SJSA1 (cell line): ENCODE measurements around the gene BRIP1. TPM values are rescaled to one million over a fixed set of nuclear protein-coding genes. Genes with fewer than 3 reads are reported as not detected.
"Not testable (repeated sequence)": the region's sequence is repeated elsewhere in the genome, so short reads cannot be mapped to it uniquely, and the experiment has no call there.

Experiments used
- DNase-seq, 2 experiments: peaks; one replicate each; pipeline ENCODE4 v3.0.0-alpha.2; 2015 to 2020; ENCODE audit warnings: low spot score in 2 of 2, low read depth in 1 of 2
- H3K27ac ChIP-seq: fragments of 250-450 bp; sonication (Bioruptor Pico); 2 replicates; pipeline ENCODE4 v1.5.1; 2020; ENCODE audit warnings: mild to moderate bottlenecking, moderate library complexity
- H3K27me3 ChIP-seq: fragments of 250-450 bp; sonication (Bioruptor Pico); replicated peaks from 2 replicates; pipeline ENCODE4 v1.5.1; 2020; ENCODE audit warnings: mild to moderate bottlenecking, moderate library complexity
- H3K36me3 ChIP-seq: fragments of 250-450 bp; sonication (Bioruptor Pico); 2 replicates; pipeline ENCODE4 v1.5.1; 2020; ENCODE audit warnings: mild to moderate bottlenecking
- H3K4me1 ChIP-seq: fragments of 250-450 bp; sonication (Bioruptor Pico); replicated peaks from 2 replicates; pipeline ENCODE4 v1.6.1; 2021; ENCODE audit warnings: mild to moderate bottlenecking
- H3K4me3 ChIP-seq: fragments of 250-450 bp; sonication (Bioruptor Pico); 2 replicates; pipeline ENCODE4 v1.5.1; 2020; ENCODE audit warnings: mild to moderate bottlenecking
- H3K9me3 ChIP-seq: fragments of 250-450 bp; sonication (Bioruptor Pico); replicated peaks from 2 replicates; pipeline ENCODE4 v1.5.1; 2020; ENCODE audit warnings: mild to moderate bottlenecking
- total RNA-seq: library from RNA; depleted of rRNA; stranded (reverse); fragments of >200 nt; shearing (Covaris generic); gene quantifications from 2 replicates; pipeline ENCODE4 v1.2.3, GENCODE V29; 2014

The BRIP1 gene
- total RNA-seq, 1 experiment from 2014 or later: 53.2 TPM

DNA sequence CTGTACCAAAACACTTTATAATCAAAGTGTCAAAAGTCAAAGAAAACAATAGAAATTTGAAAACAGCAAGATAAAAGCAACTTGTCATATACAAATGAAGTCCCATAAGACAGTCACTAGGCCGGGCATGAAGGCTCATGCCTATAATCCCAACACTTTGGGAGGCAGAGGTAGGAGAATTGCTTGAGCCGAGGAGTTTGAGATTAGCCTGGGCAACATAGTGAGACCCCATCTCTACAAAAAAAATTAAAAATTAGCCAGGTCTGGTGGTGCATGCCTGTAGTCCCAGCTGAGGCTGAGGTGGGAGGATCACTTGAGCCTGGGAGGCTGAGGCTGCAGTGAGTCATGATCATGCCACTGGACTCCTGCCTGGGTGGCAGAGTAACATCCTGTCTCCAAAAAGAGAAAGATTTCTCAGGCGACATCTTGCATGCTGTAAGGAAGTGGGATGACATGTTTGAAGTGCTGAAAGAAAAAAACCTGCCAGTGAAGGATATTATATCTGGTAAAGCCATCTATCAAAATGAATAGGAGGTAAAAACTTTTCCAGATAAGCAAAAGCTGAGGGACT, 173.6 kb downstream of the BRIP1 start:
- peak; percentile 18 to 57 for DNase-seq
- Histone ChIP-seq H3K27ac (peak overlapping the region; percentile 36; the same call in 1 of the 2 replicates), H3K36me3 (peaks cover 42% of the 10 kb centered on the region)

GRCh38 chr17:61687769-61688168, 175.6 kb downstream of the BRIP1 start:
- Histone ChIP-seq H3K4me3 (no peak overlapping the region), H3K9me3 (no peaks in the 10 kb centered on the region), H3K27me3 (no peaks in the 10 kb centered on the region), H3K36me3 (peaks cover 34% of the 10 kb centered on the region), H3K27ac (no peak overlapping the region), H3K4me1 (no peaks in the 10 kb centered on the region)
- no peak for DNase-seq

More for the DNA sequence above, 173.6 kb downstream of the BRIP1 start:
- Histone ChIP-seq H3K4me1 (no peaks in the 10 kb centered on the region), H3K27me3 (no peaks in the 10 kb centered on the region), H3K4me3 (no peak overlapping the region), H3K9me3 (no peaks in the 10 kb centered on the region)

DNA sequence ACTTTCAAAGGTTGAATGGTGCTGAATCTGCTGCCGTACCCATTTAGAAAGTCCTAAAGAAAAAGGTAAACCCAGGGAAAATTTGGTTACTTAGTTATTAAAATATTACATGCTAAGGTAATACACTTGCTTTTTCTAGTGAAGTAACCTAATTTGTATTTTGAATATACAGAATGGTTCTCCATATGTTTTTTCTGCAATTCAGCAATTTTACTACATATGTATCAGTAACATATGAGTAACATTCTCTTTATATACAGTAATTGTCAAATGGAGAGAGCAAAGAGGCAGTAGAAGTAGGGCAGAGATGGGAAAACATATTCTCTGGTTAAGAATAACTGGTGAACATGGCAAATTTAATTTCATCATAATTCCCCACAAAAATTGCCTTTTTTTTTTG, 177.2 kb downstream of the BRIP1 start:
- DNase-seq: no peak
- H3K27me3 ChIP-seq: no peaks in the 10 kb centered on the region
- H3K9me3 ChIP-seq: no peaks in the 10 kb centered on the region
- H3K4me3 ChIP-seq: no peak overlapping the region
- H3K36me3 ChIP-seq: peaks cover 30% of the 10 kb centered on the region
- H3K4me1 ChIP-seq: no peaks in the 10 kb centered on the region
- H3K27ac ChIP-seq: no peak overlapping the region

DNA sequence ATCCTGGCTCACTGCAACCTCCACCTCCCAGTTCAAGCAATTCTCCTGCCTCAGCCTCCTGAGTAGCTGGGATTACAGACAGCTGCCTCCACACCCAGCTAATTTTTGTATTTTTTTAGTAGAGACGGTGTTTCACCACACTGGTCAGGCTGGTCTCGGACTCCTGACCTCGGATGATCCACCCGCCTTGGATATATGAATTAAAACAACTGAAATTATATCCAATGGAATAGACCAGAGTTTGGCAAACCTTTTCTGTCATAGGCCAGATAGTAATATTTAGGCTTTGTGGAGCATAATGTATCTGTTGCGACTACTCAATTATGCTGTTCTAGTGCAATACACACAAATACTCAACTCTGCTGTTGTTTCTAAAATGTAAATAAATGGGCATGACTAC, 178.5 kb downstream of the BRIP1 start:
- peaks cover 27% of the 10 kb centered on the region for H3K36me3 ChIP-seq
- H3K4me3 ChIP-seq: no peak overlapping the region
- no peak for DNase-seq

GRCh38 chr17:61684172-61684571, 179.2 kb downstream of the BRIP1 start:
- H3K4me1 ChIP-seq: no peaks in the 10 kb centered on the region
- no peaks in the 10 kb centered on the region for H3K27me3 ChIP-seq

More for the DNA sequence above, 178.5 kb downstream of the BRIP1 start:
- H3K4me1 ChIP-seq: no peaks in the 10 kb centered on the region
- H3K27me3 ChIP-seq: no peaks in the 10 kb centered on the region
- no peaks in the 10 kb centered on the region for H3K9me3 ChIP-seq
- H3K27ac ChIP-seq: no peak overlapping the region

DNA sequence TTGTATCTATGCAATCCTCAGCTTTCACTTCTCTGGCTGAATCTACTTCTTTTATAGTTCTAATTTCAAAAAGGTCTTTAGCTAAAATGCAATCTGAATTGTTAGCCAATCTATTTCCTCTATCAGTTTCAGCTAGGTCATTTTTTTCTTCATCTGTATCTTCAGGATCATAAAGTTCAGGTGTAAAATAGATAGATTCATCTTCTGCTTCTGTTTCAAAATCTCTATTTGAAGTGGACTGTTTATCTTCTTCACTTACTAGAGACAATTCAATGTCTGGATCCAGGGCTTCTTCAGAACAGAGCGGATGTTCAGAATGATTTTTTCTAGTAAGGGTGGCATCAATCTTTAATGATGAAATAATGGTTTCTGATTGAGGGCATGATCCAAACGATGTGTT, 179.9 kb downstream of the BRIP1 start:
- Histone ChIP-seq H3K36me3 (peaks cover 18% of the 10 kb centered on the region), H3K4me1 (no peaks in the 10 kb centered on the region), H3K27me3 (no peaks in the 10 kb centered on the region), H3K4me3 (no peak overlapping the region), H3K27ac (no peak overlapping the region), H3K9me3 (no peaks in the 10 kb centered on the region)
- DNase-seq: no peak

More at GRCh38 chr17:61684172-61684571, 179.2 kb downstream of the BRIP1 start:
- no peak overlapping the region for H3K27ac ChIP-seq
- peaks cover 20% of the 10 kb centered on the region for H3K36me3 ChIP-seq
- H3K4me3 ChIP-seq: no peak overlapping the region
- no peaks in the 10 kb centered on the region for H3K9me3 ChIP-seq
- DNase-seq: no peak

DNA sequence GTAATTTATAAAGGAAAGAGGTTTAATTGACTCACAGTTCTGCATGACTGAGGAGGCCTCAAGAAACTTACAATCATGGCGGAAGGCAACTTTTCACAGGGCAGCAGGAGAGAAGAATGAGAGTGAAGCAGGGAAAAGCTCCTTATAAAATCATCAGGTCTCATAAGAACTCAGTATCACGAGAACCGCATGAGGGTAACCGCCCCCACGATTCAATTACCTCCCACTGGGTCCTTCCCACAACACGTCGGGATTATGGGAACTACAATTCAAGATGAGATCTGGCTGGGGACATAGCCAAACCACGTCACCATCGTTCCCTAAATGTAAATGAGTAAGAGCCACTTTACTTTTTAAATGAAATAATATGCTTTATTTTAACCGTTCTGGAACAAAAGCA, 182.4 kb downstream of the BRIP1 start:
- no peak overlapping the region for H3K4me3 ChIP-seq
- H3K36me3 ChIP-seq: peaks cover 9% of the 10 kb centered on the region
- no peak overlapping the region for H3K27ac ChIP-seq
- H3K4me1 ChIP-seq: no peaks in the 10 kb centered on the region
- DNase-seq: no peak
- H3K27me3 ChIP-seq: no peaks in the 10 kb centered on the region
- H3K9me3 ChIP-seq: no peaks in the 10 kb centered on the region

DNA sequence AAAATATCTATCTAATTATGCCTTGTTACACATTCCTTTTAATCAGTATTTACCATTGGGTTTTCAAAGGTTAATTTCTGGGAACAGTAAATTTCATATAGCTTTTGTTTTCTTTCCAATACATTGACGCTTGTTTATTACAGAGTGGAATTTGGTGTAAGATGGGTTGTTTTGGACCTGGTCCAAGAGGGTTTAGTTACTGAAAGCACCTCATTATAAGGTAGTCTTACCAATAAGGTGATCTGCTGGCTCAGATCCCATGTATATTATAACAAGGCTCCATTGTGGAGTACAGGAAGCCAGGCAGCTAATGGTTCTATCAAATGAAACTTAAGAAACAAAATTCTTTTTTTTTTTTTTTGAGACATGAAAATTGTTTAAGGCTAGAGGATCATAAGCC, 185.0 kb downstream of the BRIP1 start:
- DNase-seq: no peak
- H3K4me3 ChIP-seq: no peak overlapping the region
- no peaks in the 10 kb centered on the region for H3K27me3 ChIP-seq
- H3K27ac ChIP-seq: no peak overlapping the region
- no peaks in the 10 kb centered on the region; the same call in 1 of the 2 replicates for H3K36me3 ChIP-seq
- no peaks in the 10 kb centered on the region for H3K4me1 ChIP-seq
- H3K9me3 ChIP-seq: no peaks in the 10 kb centered on the region

GRCh38 chr17:61677150-61677811, 186.0 kb downstream of the BRIP1 start:
- not testable (repeated sequence) for H3K4me3 ChIP-seq, H3K27ac ChIP-seq, H3K27me3 ChIP-seq, DNase-seq, H3K4me1 ChIP-seq, H3K36me3 ChIP-seq, H3K9me3 ChIP-seq

- H3K9me3 ChIP-seq, H3K27me3 ChIP-seq, H3K36me3 ChIP-seq, H3K4me3 ChIP-seq, H3K4me1 ChIP-seq, DNase-seq, H3K27ac ChIP-seq: not testable (repeated sequence)
These were observed 186.8 kb downstream of the BRIP1 start for GRCh38 chr17:61676522-61676921.

- H3K36me3 ChIP-seq, H3K27me3 ChIP-seq, H3K4me3 ChIP-seq, H3K9me3 ChIP-seq, DNase-seq, H3K4me1 ChIP-seq, H3K27ac ChIP-seq: not testable (repeated sequence)
These were observed 188.7 kb downstream of the BRIP1 start for GRCh38 chr17:61674609-61675008.

- DNase-seq, H3K4me1 ChIP-seq: not testable (repeated sequence)
These were observed 190.1 kb downstream of the BRIP1 start for GRCh38 chr17:61673019-61673897.

DNA sequence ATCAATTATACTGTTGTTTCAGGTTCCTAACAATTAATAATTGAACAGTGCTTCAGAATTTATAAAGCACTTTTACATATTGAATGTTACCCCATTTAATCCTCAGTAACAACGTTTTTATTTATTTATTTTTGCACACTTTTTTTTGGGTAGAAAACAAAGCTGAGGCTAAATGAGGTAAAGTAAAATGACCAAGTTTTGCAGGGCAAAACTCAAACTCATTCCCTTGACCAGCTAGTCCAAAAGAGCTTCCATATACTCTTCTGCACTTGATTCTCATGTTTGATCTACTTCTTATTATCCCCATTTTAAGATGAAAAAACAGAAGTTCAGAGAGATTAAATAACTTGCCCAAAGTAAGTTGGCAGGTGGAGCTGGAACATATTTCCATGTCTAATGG, 191.2 kb downstream of the BRIP1 start:
- Histone ChIP-seq H3K9me3 (no peaks in the 10 kb centered on the region), H3K4me1 (no peaks in the 10 kb centered on the region), H3K27me3 (no peaks in the 10 kb centered on the region), H3K4me3 (no peak overlapping the region), H3K36me3 (no peaks in the 10 kb centered on the region), H3K27ac (no peak overlapping the region)
- no peak for DNase-seq

More at GRCh38 chr17:61673019-61673897, 190.1 kb downstream of the BRIP1 start:
- H3K9me3 ChIP-seq, H3K27me3 ChIP-seq, H3K36me3 ChIP-seq, H3K27ac ChIP-seq, H3K4me3 ChIP-seq: not testable (repeated sequence)

GRCh38 chr17:61670691-61671090, 192.6 kb downstream of the BRIP1 start:
- no peaks in the 10 kb centered on the region for H3K27me3 ChIP-seq
- no peaks in the 10 kb centered on the region for H3K36me3 ChIP-seq
- H3K4me3 ChIP-seq: no peak overlapping the region
- no peak for DNase-seq
- H3K9me3 ChIP-seq: no peaks in the 10 kb centered on the region
- H3K27ac ChIP-seq: no peak overlapping the region
- H3K4me1 ChIP-seq: no peaks in the 10 kb centered on the region
